SH-SY5Y (cell line): ENCODE measurements around the gene KIF11.

Source experiments
- GATA2 ChIP-seq: IDR thresholded peaks from 2 replicates; pipeline ENCODE4 v1.6.1; 2011; ENCODE audit warnings: mild to moderate bottlenecking, low read depth, low read length
- GATA3 ChIP-seq: IDR thresholded peaks from 2 replicates; pipeline ENCODE4 v1.6.1; 2011; ENCODE audit warnings: low read depth, mild to moderate bottlenecking, low read length, moderate library complexity

DNA sequence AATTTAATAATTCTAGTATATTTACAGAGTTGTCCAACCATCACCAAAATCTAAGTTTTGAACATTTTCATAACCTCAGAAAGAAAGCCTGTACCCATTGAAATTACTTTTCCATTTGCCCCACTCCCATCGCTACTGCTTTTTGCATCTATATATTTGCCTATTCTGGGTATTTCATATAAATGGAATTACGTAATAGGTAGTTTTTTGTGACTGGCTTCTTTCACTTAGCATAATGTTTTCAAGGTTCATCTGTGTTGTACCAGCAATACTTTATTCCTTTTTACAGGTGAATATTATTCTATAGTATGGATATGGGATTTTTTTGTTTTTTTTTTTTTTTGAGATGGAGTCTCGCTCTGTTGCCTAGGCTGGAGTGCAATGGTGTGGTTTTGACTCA is 22.6 kb downstream of the KIF11 start:
- TF ChIP-seq GATA2 (no peak), GATA3 (no peak)
